C4-2B (cell line): ENCODE data around the gene RD3L.

Experiments used
- H3K27ac ChIP-seq: fragments of 450-650 bp; 2 replicates; pipeline ENCODE4 v1.5.1; 2017
- CTCF ChIP-seq: fragments of 450-650 bp; conservative IDR thresholded peaks from 2 replicates; pipeline ENCODE4 v1.5.1; 2017; ENCODE audit warnings: mild to moderate bottlenecking
- ZFX ChIP-seq: fragments of 450-650 bp; IDR thresholded peaks from 2 replicates; pipeline ENCODE4 v1.6.1; 2017

The RD3L gene

GRCh38 chr14:103910984-103911383 lies 31.3 kb downstream of the RD3L start:
- TF ChIP-seq ZFX (no peak), CTCF (no peak)

GRCh38 chr14:103910262-103910935 lies 31.9 kb downstream of the RD3L start:
- TF ChIP-seq CTCF (peak; percentile 97), ZFX (no peak)
- H3K27ac ChIP-seq: peak overlapping the region; percentile 20

More at GRCh38 chr14:103910984-103911383, 31.3 kb downstream of the RD3L start:
- H3K27ac ChIP-seq: peak overlapping the region; percentile 20

GRCh38 chr14:103909531-103910261 lies 32.6 kb downstream of the RD3L start:
- H3K27ac ChIP-seq: peak overlapping the region; percentile 20
- no peak for TF ChIP-seq CTCF
- TF ChIP-seq ZFX: no peak

GRCh38 chr14:103908580-103908979 lies 33.7 kb downstream of the RD3L start:
- TF ChIP-seq CTCF: no peak
- TF ChIP-seq ZFX: no peak
- H3K27ac ChIP-seq: no peak overlapping the region

GRCh38 chr14:103905842-103906456 lies 36.4 kb downstream of the RD3L start:
- TF ChIP-seq CTCF (no peak; the same call in 1 of the 2 replicates), ZFX (no peak)
- no peak overlapping the region for H3K27ac ChIP-seq

GRCh38 chr14:103904493-103905107 lies 37.7 kb downstream of the RD3L start:
- TF ChIP-seq ZFX (no peak), CTCF (no peak)
- H3K27ac ChIP-seq: no peak overlapping the region

- TF ChIP-seq CTCF: no peak
- TF ChIP-seq ZFX: no peak
- H3K27ac ChIP-seq: no peak overlapping the region
Observed at GRCh38 chr14:103899833-103900232, 42.5 kb downstream of the RD3L start.
